COLO668 (cell line): ENCODE data around the gene CRB3.

ENCODE experiments used
- DNase-seq: peaks from one replicate; lab custom pipeline; 2025; ENCODE audit not compliant: unreplicated experiment; lab: John Stamatoyannopoulos, UW

Gene CRB3

GRCh38 chr19:6465663-6466062 lies 1.6 kb downstream of the CRB3 start:
- no peak for DNase-seq

- no peak for DNase-seq
These were observed 2.6 kb downstream of the CRB3 start for GRCh38 chr19:6466526-6467248.

DNA sequence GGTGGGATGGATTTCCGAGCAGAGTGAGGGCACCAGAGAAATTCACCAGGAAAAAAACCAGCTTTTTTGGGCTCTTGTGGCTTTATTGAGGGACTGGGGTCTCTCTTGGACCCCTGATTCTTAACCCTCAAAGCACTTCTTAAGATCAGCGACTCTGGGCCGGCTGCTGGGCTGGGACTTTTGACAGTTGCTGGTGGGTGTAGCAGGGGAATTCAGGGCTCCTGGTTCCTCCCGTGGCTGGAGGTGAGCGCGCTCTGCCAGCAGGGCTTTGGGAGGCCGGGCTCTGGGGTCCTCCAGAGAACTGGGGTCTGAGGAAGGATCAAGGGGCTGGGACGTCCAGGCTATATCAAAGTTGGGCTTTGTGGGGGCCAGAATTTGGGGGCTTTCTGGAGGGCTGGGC lies 3.3 kb downstream of the CRB3 start:
- no peak for DNase-seq

GRCh38 chr19:6470173-6470572 lies 6.1 kb downstream of the CRB3 start:
- no peak for DNase-seq

- DNase-seq, result no peak
These were observed 7.0 kb downstream of the CRB3 start for GRCh38 chr19:6471076-6471475.

- DNase-seq, result peak; percentile 50
These were observed 8.6 kb downstream of the CRB3 start for GRCh38 chr19:6472713-6473112.

GRCh38 chr19:6473647-6474046 lies 9.6 kb downstream of the CRB3 start:
- no peak for DNase-seq

DNA sequence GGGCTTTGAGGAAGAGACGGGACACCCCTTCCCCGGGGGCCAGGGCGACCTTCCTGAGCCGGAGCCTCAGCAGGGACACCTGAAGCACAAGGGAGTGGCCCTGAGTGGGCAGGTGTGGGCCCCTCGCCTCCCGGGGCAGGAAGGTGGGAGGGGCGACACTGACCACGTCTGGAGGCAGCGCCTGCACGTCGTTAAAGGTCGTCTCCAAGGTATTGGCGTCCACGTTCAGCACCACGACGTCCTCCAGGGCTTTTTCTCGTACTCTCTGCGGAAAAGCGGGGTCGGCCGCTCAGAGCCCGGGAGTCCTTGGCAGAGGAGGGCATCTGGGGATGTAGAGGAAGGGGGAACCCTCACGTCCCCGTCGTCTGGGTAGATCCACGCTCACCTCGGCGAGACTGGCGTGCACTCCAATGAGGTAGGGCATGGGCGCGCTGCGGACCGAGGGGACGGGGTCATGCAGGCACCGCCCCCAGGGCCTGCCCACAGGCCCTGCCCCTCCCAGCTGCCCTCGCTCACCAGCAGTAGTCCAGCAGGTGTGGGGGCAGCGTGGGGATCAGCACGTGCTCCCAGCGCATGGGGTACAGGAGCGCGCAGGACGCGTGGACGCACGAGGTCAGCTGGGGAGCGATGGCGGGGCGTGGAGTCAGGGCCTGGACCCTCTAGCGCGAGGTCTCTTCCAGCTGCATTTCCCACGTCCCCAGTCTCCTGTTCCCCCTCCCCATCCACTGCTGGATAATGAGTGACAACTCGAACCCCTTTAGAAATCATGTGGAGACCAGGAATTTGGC lies 11.4 kb downstream of the CRB3 start:
- no peak for DNase-seq

DNA sequence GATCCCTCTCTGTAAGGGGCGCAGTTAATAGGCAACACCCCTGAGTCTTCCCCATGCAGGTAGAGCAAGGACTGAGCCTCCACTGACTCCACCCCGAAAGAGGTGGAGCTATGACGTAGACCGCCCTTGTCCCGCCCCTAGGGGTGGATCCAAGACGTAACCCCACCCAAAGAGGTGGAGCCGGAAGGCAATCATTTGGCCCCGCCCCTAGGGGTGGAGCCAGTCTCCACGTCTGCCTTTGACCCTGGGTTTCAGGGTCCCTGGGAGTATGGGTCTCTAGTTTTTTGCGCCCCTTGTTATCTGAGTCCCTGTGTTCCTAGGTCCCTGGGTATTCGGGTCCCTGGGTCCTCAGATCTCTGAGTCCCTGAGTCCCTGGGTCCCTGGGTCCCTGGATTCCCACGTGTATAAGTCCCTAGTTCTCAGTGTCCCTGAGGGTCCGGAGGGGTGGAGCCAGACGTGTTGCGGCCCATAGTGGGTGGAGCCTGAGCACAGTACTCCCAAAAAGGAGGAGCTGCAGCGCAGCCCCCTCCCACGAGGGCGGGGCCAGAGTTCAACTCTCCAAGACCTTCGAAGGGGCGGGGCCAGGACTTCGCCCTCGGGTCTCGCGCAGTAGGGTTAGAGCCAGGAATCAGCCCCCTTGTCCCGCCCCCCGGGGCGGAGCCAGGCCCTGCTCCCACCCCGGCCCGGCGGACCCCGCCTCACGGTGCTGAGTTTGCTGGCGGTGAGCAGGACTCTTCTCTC lies 12.3 kb downstream of the CRB3 start:
- peak; percentile 32 for DNase-seq

DNA sequence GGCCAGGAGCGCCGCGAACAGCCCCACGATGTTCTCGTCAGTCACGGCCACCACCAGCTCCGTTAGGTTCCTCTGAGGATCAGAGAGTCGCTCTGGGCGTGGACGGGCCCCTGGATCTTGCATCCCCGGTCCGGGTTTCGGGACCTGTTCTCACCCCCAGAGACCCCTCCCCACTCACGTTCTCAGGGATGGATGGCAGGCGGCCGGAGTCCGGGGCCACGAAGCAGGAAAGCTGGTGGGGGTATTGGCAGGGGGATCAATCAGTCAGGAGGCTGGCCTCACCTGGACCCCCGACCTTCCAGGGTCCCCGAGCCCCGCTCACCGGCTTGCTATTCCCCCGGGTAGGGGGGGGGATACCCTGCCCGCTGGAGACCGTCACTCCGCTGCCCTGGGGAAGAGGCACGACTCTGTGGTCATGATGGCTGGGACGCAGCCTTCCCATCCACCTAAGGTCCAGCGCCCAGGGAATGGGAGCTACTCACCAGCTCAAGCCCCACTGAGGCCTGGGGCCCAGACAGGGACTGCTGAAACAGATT lies 12.9 kb downstream of the CRB3 start:
- no peak for DNase-seq

- DNase-seq, result no peak
These were observed 14.7 kb downstream of the CRB3 start for GRCh38 chr19:6478815-6479214.

- no peak for DNase-seq
These were observed 15.8 kb downstream of the CRB3 start for GRCh38 chr19:6479836-6480398.

DNA sequence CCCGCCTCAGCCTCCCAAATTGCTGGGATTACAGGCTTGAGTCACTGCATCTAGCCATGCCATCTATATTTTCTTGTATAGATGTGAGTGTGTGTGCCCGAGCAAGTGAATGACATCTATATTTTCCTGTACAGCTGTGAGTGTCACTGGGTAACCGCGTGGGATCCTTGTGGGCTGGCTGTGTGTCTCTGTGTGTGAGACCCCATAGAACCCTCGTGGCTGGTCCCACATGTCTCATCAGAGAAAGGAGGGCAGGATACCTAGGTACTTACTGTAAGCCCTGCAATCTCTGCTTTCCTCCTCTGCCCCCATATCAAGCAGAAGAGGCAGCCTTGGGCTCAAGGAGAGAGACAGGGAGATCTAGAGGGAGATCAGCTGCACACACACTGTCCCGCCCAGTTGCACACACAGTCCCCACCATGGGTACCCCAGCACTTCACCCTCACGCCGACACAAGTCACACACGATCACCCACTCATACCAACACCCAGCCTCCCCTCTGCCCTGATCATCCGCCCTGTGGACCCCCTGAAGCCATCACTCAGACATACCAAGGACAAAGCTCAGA lies 16.9 kb downstream of the CRB3 start:
- no peak for DNase-seq

DNA sequence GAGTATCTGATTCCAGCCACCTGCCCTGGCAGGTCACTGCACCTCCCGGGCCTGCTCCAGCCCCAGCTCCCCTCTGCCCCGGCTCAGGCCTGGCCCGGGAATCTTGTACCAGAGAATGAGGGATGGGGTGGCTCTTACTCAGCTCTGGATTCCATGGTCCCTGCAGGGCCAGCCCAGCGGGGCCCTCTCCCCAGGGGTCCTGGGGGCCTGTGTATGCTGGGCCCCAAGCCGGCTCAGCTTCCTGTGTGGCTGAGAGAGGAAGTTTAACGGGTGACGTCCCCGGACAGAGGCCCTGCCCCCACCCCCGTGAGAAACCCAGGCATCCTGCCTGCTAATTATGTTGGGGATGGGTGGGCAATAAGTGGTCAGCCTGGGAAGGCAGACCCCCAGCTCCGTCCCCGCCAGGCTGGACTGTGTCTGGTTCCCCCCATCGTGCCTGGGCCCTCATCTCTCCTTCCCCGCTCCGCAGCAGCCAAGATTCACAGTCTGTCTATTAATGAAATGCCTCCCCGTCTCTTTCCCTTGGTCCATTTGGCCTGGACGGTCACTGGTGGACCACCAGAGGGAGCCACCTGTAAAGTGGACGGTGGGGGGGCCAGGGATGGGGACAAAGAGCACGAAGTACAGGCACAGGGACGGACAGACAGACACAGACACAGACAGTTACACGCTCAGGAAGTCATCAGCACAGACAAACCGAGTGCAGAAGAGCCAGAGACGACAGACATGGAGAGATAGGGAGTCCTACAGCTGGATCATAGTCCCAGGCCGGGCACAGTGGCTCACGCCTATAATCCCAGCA lies 17.7 kb downstream of the CRB3 start, which contains the start of gene DENND1C:
DENND1C (minus strand) TSS at position 247 of the 802 bp plus-strand sequence; CDS start at position 155, 92 bp downstream.
- no peak for DNase-seq

GRCh38 chr19:6482343-6482686 lies 18.2 kb downstream of the CRB3 start:
- no peak for DNase-seq

- DNase-seq, result no peak
These were observed 19.2 kb downstream of the CRB3 start for GRCh38 chr19:6483235-6483634.

DNA sequence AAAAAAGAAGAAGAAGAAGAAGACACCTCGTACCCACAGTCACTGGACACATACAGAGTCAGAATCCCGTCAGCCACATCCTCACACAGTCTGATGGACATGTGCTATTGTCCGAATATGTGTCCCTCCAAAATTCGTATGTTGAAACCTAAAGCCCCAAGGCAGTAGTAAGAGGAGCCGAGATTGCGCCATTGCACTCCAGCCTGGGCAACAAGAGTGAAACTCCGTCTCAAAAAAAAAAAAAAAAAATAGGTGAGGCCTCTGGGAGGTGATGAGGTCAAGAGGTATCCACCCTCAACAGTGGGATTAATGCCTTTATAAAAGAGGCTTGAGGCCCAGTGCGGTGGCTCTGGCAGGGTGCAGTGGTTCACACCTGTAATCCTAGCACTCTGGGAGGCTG lies 20.2 kb downstream of the CRB3 start:
- DNase-seq, result no peak

DNA sequence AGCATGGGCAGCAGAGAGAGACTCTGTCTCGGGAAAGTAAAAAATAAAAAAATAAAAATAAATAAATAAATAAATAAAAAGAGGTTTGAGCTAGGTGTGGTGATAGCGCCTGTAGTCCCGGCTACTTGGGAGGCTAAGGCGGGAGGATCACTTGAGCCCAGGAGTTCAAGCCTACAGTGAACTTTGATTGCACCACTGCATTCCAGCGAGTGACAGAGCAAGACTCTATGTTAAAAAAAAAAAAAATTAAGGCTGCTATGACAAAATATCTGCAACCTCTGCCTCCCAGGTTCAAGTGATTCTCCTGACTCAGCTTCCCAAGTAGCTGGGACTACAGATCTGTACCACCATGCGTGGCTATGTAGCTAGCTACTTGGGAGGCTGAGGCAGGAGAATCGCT lies 20.8 kb downstream of the CRB3 start:
- DNase-seq, result no peak

DNA sequence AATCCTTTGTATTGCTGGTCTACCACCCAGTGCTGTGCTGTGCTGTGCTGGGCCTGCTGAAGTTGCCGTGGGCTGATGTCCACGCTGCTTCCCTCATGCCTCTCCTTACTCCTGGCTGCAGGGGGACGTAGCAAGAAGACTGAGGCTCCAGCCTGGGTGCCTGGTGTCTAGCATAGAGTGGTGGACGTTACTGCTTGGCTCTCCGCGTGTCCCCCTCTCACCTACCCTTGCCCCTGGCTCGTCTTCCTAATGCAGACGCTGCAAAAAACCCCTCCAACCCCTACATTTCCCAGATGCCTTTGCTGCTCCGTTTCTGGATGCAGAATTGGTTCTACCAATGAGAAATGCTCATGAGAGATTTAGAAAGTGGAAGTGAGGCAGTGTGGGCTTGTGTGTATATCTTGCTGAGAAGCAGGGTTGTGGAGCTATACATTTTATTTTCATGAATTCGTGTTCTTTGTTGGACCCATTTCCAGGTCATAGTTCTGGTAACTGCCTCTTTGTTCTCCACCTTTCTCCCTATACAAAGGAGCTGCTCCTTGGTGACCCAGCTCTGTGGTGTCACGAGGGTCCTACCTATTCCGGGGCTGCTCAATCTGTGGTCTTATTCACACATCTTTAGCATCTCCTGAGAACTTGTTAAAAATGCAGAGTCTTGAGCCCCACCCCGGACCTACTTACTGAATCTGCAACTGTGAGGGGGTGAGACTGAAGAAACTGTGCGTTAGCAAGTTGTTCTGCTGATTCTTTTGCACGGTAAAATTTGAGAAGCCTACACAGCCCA lies 25.4 kb downstream of the CRB3 start:
- DNase-seq, result no peak
